ENCODE results near the gene NPR3. TPM values are rescaled to one million over a fixed set of nuclear protein-coding genes. Genes with fewer than 3 reads are reported as not detected.

Gene NPR3
- total RNA-seq, 1 experiment from 2014 or later = 0.11 TPM

GRCh38 chr5:32827981-32828380, 116.9 kb downstream of the NPR3 start:
- Mint-ChIP-seq H3K4me3 (ENCODE audit: unreplicated experiment) (no peak overlapping the region), H3K36me3 (ENCODE audit: insufficient read depth, unreplicated experiment) (no peaks in the 10 kb centered on the region), H3K27me3 (ENCODE audit: insufficient read depth, unreplicated experiment) (peaks cover 3% of the 10 kb centered on the region), H3K9me3 (ENCODE audit: unreplicated experiment) (no peaks in the 10 kb centered on the region), H3K27ac (ENCODE audit: unreplicated experiment) (no peak overlapping the region), H3K4me1 (ENCODE audit: low read depth, unreplicated experiment) (no peaks in the 10 kb centered on the region)
- no peak for DNase-seq
- ChIA-PET POLR2A (no interaction called here), CTCF (no interaction called here)
- Histone ChIP-seq H3K4me3 (ENCODE audit: low read depth, low read length) (no peak overlapping the region), H3K36me3 (ENCODE audit: control insufficient read depth, insufficient read depth, low read length) (no peaks in the 10 kb centered on the region), H3K4me1 (no peaks in the 10 kb centered on the region), H3K9me3 (no peaks in the 10 kb centered on the region), H3K27me3 (replicated peaks; ENCODE audit: control insufficient read depth, insufficient read depth, low read length) (no peaks in the 10 kb centered on the region)
- BruUV-seq (replicated peaks) = no TSS peak
- intact Hi-C loops (cut with micrococcal nuclease; ENCODE audit: unreplicated experiment) = no loop called here
- TF ChIP-seq, protein P1, sequence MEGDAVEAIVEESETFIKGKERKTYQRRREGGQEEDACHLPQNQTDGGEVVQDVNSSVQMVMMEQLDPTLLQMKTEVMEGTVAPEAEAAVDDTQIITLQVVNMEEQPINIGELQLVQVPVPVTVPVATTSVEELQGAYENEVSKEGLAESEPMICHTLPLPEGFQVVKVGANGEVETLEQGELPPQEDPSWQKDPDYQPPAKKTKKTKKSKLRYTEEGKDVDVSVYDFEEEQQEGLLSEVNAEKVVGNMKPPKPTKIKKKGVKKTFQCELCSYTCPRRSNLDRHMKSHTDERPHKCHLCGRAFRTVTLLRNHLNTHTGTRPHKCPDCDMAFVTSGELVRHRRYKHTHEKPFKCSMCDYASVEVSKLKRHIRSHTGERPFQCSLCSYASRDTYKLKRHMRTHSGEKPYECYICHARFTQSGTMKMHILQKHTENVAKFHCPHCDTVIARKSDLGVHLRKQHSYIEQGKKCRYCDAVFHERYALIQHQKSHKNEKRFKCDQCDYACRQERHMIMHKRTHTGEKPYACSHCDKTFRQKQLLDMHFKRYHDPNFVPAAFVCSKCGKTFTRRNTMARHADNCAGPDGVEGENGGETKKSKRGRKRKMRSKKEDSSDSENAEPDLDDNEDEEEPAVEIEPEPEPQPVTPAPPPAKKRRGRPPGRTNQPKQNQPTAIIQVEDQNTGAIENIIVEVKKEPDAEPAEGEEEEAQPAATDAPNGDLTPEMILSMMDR (IDR thresholded peaks at IDR 0.05; ENCODE audit: insufficient read depth in 1 of 2, low read depth in 1 of 2, low read length in 1 of 2, severe bottlenecking in 1 of 2, unreplicated experiment in 1 of 2) = no peak

DNA sequence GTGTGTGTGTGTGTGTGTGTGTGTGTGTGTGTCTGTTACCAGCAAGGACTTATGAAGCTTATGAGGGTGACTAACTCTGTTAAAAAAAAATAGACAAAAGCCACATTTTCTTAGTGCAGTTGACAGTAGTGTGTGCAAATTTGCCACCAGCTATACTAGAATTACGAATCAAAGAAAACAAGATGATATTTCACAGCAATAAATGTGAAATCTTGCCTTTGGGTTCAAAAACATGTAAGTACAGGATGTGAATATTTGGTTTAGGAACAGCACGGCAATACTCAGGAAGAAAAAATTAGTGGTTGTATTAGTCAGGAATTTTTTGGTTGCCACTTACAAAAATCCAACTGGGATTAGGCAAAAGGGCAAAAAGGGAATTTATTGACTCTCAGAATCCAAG, 117.4 kb downstream of the NPR3 start:
- H3K4me1 Mint-ChIP-seq (ENCODE audit: low read depth, unreplicated experiment) = no peaks in the 10 kb centered on the region
- no peaks in the 10 kb centered on the region for H3K9me3 Mint-ChIP-seq (ENCODE audit: unreplicated experiment)
- no peak overlapping the region for H3K27ac Mint-ChIP-seq (ENCODE audit: unreplicated experiment)
- no TSS peak for BruUV-seq (replicated peaks)
- H3K27me3 ChIP-seq (replicated peaks; ENCODE audit: control insufficient read depth, insufficient read depth, low read length) = no peaks in the 10 kb centered on the region
- no peaks in the 10 kb centered on the region for H3K36me3 Mint-ChIP-seq (ENCODE audit: insufficient read depth, unreplicated experiment)
- peaks cover 3% of the 10 kb centered on the region for H3K27me3 Mint-ChIP-seq (ENCODE audit: insufficient read depth, unreplicated experiment)
- intact Hi-C loops (cut with micrococcal nuclease; ENCODE audit: unreplicated experiment) = no loop called here
- no peak for DNase-seq
- no peaks in the 10 kb centered on the region for H3K9me3 ChIP-seq
- no peaks in the 10 kb centered on the region for H3K36me3 ChIP-seq (ENCODE audit: control insufficient read depth, insufficient read depth, low read length)
- ChIA-PET CTCF (no interaction called here), POLR2A (no interaction called here)
- TF ChIP-seq, protein P1 (IDR thresholded peaks at IDR 0.05; ENCODE audit: insufficient read depth in 1 of 2, low read depth in 1 of 2, low read length in 1 of 2, severe bottlenecking in 1 of 2, unreplicated experiment in 1 of 2) = no peak
- no peak overlapping the region for H3K4me3 ChIP-seq (ENCODE audit: low read depth, low read length)
- H3K4me3 Mint-ChIP-seq (ENCODE audit: unreplicated experiment) = no peak overlapping the region
- H3K4me1 ChIP-seq = no peaks in the 10 kb centered on the region

DNA sequence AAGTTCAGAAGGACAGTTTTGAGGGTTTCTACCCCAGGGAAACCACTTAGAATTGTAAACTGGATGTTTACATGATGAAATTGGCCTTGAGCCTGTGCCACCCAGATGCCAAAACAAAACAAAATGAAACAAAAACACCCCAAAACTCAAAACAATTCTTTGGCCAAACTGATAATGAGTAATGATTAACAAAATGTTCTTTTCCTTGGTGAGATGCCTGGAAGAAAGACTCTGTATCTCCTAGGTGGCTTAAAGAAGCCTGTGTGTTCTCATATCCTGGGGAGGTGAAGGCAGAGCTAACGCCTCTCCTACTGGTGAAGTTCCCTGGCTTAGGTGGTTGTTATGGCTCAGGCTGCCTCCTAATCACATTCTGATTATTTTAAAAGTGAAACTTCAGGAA, 120.5 kb downstream of the NPR3 start:
- DNase-seq = no peak
- POLR2A ChIA-PET = no interaction called here
- no peaks in the 10 kb centered on the region for H3K4me1 ChIP-seq
- Mint-ChIP-seq H3K4me1 (ENCODE audit: low read depth, unreplicated experiment) (no peaks in the 10 kb centered on the region), H3K27me3 (ENCODE audit: insufficient read depth, unreplicated experiment) (peaks cover 8% of the 10 kb centered on the region), H3K4me3 (ENCODE audit: unreplicated experiment) (no peak overlapping the region), H3K36me3 (ENCODE audit: insufficient read depth, unreplicated experiment) (no peaks in the 10 kb centered on the region), H3K9me3 (ENCODE audit: unreplicated experiment) (no peaks in the 10 kb centered on the region), H3K27ac (ENCODE audit: unreplicated experiment) (no peak overlapping the region)
- intact Hi-C loops (cut with micrococcal nuclease; ENCODE audit: unreplicated experiment) = no loop called here
- BruUV-seq (replicated peaks) = no TSS peak
- no peaks in the 10 kb centered on the region for H3K27me3 ChIP-seq (replicated peaks; ENCODE audit: control insufficient read depth, insufficient read depth, low read length)
- H3K36me3 ChIP-seq (ENCODE audit: control insufficient read depth, insufficient read depth, low read length) = no peaks in the 10 kb centered on the region
- no peaks in the 10 kb centered on the region for H3K9me3 ChIP-seq
- CTCF ChIA-PET = no interaction called here
- TF ChIP-seq, protein P1 (IDR thresholded peaks at IDR 0.05; ENCODE audit: insufficient read depth in 1 of 2, low read depth in 1 of 2, low read length in 1 of 2, severe bottlenecking in 1 of 2, unreplicated experiment in 1 of 2) = no peak
- H3K4me3 ChIP-seq (ENCODE audit: low read depth, low read length) = no peak overlapping the region

All from Caco-2 (cell line).